Measurements from ENCODE around the gene CTNNA2.

CTNNA2 gene

DNA sequence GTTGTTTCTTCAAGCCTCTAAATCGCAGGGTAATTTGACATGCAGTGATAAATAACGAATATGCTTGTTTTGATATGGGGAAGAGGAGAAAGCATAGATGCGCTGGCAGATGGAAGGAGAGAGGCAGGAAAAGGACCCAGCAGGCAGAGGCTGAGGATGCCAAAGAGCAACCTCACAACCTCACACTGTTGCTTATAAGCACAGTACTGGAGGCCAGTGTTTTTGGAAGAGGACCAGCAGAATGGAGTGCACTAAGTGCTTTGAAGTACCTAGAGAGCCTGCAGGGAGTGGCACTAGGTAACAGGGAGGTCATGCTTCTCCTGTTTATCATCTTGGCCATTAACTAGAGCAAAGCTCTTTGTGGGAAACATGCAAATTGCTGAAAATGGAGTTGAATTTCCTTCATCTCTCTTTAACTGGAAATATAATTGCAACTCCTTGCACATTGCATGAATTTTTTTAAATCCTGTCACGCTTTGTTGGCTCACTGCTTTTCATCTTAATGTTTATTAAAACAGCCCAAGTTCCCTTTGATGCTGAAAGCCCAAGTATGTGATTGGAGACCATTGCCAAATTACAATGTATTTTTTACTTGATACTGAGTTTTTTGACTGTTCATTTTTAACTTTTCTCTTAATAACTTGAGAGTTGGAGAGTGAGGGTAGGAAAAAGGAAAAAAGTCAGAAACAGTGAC lies 555.3 kb downstream of the CTNNA2 start:
- H3K27ac ChIP-seq (ENCODE audit: low read depth, low read length) = no peak overlapping the region
- H3K27me3 ChIP-seq (ENCODE audit: insufficient read depth, low read length) = peaks cover 15% of the 10 kb centered on the region
- H3K36me3 ChIP-seq (ENCODE audit: insufficient read depth, low read length) = no peaks in the 10 kb centered on the region
- no peaks in the 10 kb centered on the region for H3K79me2 ChIP-seq (ENCODE audit: control insufficient read depth, insufficient read depth, low read length, unreplicated experiment)
- H2AFZ ChIP-seq (ENCODE audit: low read length, unreplicated experiment) = no peak overlapping the region
- H3K4me1 ChIP-seq (ENCODE audit: control insufficient read depth, insufficient read depth, low read length, unreplicated experiment) = no peaks in the 10 kb centered on the region
- no peak overlapping the region for H3K4me3 ChIP-seq (ENCODE audit: low read depth, low read length)

DNA sequence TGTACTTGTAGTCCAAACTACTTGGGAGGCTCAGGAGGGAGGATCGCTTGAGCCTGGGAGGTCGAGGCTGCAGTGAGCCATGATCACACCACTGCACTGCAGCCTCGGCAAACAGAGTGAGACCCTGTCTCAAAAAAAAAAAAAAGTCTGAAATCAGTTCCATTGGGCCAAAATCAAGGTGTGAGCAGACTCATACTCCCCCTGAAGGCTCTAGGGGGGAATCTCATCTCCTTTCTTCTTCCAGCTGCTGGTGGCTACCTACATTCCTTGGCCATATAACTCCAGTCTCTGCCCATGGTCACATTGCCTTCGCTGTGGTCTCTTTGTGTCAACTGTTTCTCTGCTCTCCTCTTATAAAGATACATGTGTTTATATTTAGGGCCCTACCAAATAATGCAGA lies 557.7 kb downstream of the CTNNA2 start:
- Histone ChIP-seq H3K27me3 (ENCODE audit: insufficient read depth, low read length) (peaks cover 15% of the 10 kb centered on the region), H3K4me3 (ENCODE audit: low read depth, low read length) (no peak overlapping the region), H3K79me2 (ENCODE audit: control insufficient read depth, insufficient read depth, low read length, unreplicated experiment) (no peaks in the 10 kb centered on the region), H2AFZ (ENCODE audit: low read length, unreplicated experiment) (no peak overlapping the region), H3K36me3 (ENCODE audit: insufficient read depth, low read length) (no peaks in the 10 kb centered on the region), H3K4me1 (ENCODE audit: control insufficient read depth, insufficient read depth, low read length, unreplicated experiment) (no peaks in the 10 kb centered on the region), H3K27ac (ENCODE audit: low read depth, low read length) (no peak overlapping the region)

DNA sequence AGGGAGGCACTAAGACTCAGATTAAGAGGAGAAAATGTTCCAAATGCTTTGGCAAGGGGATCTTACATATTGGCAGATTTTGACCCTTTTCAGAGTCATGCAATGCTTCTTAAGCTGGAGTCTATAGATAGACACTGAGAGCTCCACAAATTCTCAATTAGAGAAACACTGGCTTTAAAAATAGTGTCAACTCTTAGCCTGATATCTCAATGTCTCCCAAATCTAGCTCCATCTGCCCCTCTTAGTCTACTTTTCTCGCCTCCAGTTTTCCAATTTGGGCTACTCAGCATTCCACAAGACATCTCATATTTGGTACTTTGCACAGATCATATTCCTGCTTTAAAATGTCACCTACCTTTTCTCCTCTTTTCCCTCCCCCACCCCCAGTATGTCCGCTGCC lies 559.1 kb downstream of the CTNNA2 start:
- Histone ChIP-seq H3K27me3 (ENCODE audit: insufficient read depth, low read length) (peaks cover 5% of the 10 kb centered on the region; the same call in 1 of the 2 replicates), H3K79me2 (ENCODE audit: control insufficient read depth, insufficient read depth, low read length, unreplicated experiment) (no peaks in the 10 kb centered on the region), H3K4me1 (ENCODE audit: control insufficient read depth, insufficient read depth, low read length, unreplicated experiment) (no peaks in the 10 kb centered on the region), H3K36me3 (ENCODE audit: insufficient read depth, low read length) (no peaks in the 10 kb centered on the region), H3K4me3 (ENCODE audit: low read depth, low read length) (no peak overlapping the region), H3K27ac (ENCODE audit: low read depth, low read length) (no peak overlapping the region), H2AFZ (ENCODE audit: low read length, unreplicated experiment) (no peak overlapping the region)

DNA sequence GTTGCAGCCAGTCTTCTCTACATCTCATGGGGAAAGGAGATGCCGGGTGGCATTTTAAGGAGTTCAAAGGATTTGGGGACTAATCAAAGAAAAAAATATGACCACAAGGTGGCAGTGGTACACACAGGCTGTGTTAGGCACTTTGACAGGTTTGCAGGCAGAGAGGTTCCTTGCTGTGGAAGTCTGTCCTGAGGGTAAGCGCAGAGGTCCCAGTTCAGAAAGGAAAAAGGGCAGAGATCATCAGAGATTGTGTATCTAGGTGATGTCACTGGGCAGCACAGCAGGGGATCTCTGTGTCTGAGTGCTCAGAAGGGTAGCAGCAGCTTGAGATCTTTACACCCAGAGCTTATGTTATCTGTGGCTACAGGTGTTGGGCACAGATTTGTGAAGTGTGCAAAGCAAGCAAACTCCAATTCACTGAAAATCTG lies 560.3 kb downstream of the CTNNA2 start:
- Histone ChIP-seq H3K4me1 (ENCODE audit: control insufficient read depth, insufficient read depth, low read length, unreplicated experiment) (no peaks in the 10 kb centered on the region), H3K4me3 (ENCODE audit: low read depth, low read length) (no peak overlapping the region), H3K79me2 (ENCODE audit: control insufficient read depth, insufficient read depth, low read length, unreplicated experiment) (no peaks in the 10 kb centered on the region), H3K27me3 (ENCODE audit: insufficient read depth, low read length) (0 out of 2 replicates have a peak, but pooled peaks cover 5% of the 10 kb centered on the region), H3K27ac (ENCODE audit: low read depth, low read length) (no peak overlapping the region), H3K36me3 (ENCODE audit: insufficient read depth, low read length) (no peaks in the 10 kb centered on the region), H2AFZ (ENCODE audit: low read length, unreplicated experiment) (no peak overlapping the region)

DNA sequence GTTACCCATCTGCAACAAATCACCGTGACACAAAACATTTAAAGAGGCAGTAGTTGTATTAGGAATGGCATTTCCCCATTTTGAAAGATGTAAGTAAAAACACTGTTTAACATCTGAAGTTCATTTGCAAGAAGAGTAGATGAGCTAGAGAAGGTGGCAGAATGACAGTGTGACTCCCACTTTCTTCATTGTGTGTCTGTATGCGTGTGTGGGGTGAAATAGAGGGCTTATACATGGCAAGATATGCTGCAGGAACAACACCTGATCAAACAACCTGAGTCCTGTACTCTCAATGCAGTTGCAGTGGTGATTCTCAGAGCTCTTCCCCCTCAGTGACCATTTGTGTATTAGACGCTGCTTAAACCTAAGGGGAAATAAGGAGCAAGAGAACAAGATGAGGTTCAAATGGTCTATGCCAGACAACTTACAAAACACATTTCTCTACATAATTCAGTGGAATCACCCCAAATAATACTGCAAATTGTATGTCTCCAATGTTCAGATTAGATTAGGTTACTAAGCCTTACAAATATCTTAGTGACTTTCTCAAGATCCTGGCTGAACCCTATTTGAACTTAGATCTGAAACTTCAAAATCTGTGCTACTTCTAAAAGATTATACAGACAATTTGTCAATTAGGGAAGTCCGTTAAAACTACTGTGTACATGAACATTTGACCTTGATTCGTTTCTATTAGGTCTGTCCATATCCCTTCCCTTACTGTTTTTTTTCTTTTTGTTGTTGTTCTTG lies 561.6 kb downstream of the CTNNA2 start:
- Histone ChIP-seq H2AFZ (ENCODE audit: low read length, unreplicated experiment) (no peak overlapping the region), H3K79me2 (ENCODE audit: control insufficient read depth, insufficient read depth, low read length, unreplicated experiment) (no peaks in the 10 kb centered on the region), H3K27ac (ENCODE audit: low read depth, low read length) (no peak overlapping the region), H3K4me1 (ENCODE audit: control insufficient read depth, insufficient read depth, low read length, unreplicated experiment) (no peaks in the 10 kb centered on the region), H3K36me3 (ENCODE audit: insufficient read depth, low read length) (no peaks in the 10 kb centered on the region), H3K4me3 (ENCODE audit: low read depth, low read length) (no peak overlapping the region), H3K27me3 (ENCODE audit: insufficient read depth, low read length) (0 out of 2 replicates have a peak, but pooled peaks cover 5% of the 10 kb centered on the region)

DNA sequence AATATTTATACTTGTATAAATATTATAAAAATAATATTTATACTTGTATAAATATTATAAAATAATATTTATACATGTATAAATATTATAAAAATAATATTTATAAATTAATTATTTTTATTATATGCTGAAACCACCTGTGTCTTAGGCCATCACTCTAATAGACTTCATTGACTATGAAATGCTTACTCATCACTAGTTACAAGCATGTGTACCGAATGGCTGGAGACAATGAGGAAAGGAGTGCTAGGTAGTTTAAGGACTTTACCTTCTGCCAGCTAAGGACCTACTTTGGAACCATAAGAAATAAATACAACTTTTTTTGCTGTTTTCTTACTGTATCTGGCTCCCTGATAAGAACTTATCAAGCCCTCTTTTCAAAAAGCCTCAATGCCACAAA lies 562.9 kb downstream of the CTNNA2 start:
- Histone ChIP-seq H3K79me2 (ENCODE audit: control insufficient read depth, insufficient read depth, low read length, unreplicated experiment) (no peaks in the 10 kb centered on the region), H3K4me1 (ENCODE audit: control insufficient read depth, insufficient read depth, low read length, unreplicated experiment) (no peaks in the 10 kb centered on the region), H3K36me3 (ENCODE audit: insufficient read depth, low read length) (no peaks in the 10 kb centered on the region), H3K27ac (ENCODE audit: low read depth, low read length) (no peak overlapping the region), H3K4me3 (ENCODE audit: low read depth, low read length) (no peak overlapping the region), H2AFZ (ENCODE audit: low read length, unreplicated experiment) (no peak overlapping the region), H3K27me3 (ENCODE audit: insufficient read depth, low read length) (0 out of 2 replicates have a peak, but pooled peaks cover 5% of the 10 kb centered on the region)

DNA sequence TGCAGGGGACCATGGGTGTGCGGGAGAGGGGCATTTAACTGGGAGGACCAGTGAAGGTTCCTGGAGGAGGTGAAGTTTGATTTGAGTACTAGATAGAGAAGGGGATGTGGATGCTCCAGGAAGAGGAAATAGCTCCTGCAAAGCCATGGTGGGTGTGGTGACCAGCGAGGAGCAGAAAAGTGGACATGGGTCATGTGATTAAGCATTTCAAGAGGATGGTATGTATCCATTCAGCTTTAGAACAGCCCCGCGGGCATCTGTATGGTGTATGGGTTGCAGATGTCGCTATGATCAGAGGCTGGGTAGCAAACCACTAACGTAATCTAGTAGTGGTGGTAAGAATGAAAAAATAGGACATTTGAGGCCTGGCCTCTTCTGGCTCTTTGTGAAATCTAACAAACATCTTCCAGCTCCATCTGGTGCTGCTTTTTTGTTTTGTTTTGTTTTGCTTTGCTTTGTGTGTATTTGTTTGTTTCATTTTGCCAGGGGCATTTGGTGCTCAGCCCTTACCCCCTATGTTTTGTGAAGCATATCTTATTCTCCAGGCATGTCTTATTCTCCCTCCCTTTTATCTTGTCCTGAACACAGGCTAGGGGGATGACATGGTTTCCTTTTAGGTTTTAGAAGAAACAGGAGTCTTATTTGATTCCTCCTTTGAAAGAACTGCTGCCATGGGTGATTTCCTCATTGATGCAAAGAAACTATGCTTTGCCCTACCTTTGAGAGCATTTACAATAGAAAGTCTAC lies 565.6 kb downstream of the CTNNA2 start:
- Histone ChIP-seq H3K27me3 (ENCODE audit: insufficient read depth, low read length) (no peaks in the 10 kb centered on the region), H3K27ac (ENCODE audit: low read depth, low read length) (no peak overlapping the region)

DNA sequence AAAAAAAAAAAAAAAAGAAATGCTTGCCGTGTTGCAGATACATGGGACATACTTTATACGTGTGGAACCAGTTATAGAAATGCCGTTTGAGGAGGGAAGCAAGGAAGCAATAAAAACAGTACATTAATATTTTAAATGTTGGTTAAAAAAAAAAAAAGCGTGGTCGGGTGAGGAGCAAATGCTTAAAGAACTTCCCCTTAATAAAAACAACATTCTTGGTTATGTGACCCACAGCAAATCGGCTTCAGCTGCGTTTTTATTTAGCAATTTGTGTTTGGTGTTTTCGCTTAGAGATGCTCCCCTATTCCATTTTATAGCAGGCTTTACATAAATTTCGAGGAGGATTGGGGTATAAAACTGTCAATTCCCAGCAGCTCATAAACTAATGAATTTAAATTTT lies 568.1 kb downstream of the CTNNA2 start:
- H3K79me2 ChIP-seq (ENCODE audit: control insufficient read depth, insufficient read depth, low read length, unreplicated experiment) = no peaks in the 10 kb centered on the region
- no peak overlapping the region for H3K27ac ChIP-seq (ENCODE audit: low read depth, low read length)
- no peak overlapping the region for H2AFZ ChIP-seq (ENCODE audit: low read length, unreplicated experiment)
- H3K36me3 ChIP-seq (ENCODE audit: insufficient read depth, low read length) = no peaks in the 10 kb centered on the region
- H3K27me3 ChIP-seq (ENCODE audit: insufficient read depth, low read length) = no peaks in the 10 kb centered on the region
- no peak overlapping the region for H3K4me3 ChIP-seq (ENCODE audit: low read depth, low read length)
- H3K4me1 ChIP-seq (ENCODE audit: control insufficient read depth, insufficient read depth, low read length, unreplicated experiment) = no peaks in the 10 kb centered on the region

More for the DNA sequence above, 565.6 kb downstream of the CTNNA2 start:
- H3K4me1 ChIP-seq (ENCODE audit: control insufficient read depth, insufficient read depth, low read length, unreplicated experiment) = no peaks in the 10 kb centered on the region
- no peaks in the 10 kb centered on the region for H3K79me2 ChIP-seq (ENCODE audit: control insufficient read depth, insufficient read depth, low read length, unreplicated experiment)
- no peaks in the 10 kb centered on the region for H3K36me3 ChIP-seq (ENCODE audit: insufficient read depth, low read length)
- no peak overlapping the region for H3K4me3 ChIP-seq (ENCODE audit: low read depth, low read length)
- no peak overlapping the region for H2AFZ ChIP-seq (ENCODE audit: low read length, unreplicated experiment)

DNA sequence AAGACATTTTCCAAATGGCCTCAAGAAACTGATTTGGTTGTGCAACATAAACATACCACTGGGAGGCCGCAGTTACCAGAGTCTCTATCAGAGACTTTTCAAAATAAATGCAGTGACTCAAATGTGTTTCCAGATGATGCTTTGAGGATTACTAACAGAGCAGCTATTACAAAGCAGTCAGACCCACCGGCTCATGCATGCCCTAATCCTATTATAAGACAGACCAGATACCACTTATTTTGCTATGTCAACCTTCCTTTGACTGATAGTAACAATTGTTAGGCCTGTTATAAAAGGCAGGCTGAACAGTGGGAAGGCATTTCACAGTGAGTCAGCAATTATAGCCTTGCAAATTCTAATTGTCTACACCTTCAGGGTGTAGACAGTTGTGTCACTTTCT lies 574.0 kb downstream of the CTNNA2 start:
- Histone ChIP-seq H3K79me2 (ENCODE audit: control insufficient read depth, insufficient read depth, low read length, unreplicated experiment) (no peaks in the 10 kb centered on the region), H3K27me3 (ENCODE audit: insufficient read depth, low read length) (no peaks in the 10 kb centered on the region), H3K27ac (ENCODE audit: low read depth, low read length) (no peak overlapping the region), H3K4me1 (ENCODE audit: control insufficient read depth, insufficient read depth, low read length, unreplicated experiment) (peaks cover 10% of the 10 kb centered on the region), H3K36me3 (ENCODE audit: insufficient read depth, low read length) (no peaks in the 10 kb centered on the region), H2AFZ (ENCODE audit: low read length, unreplicated experiment) (no peak overlapping the region), H3K4me3 (ENCODE audit: low read depth, low read length) (no peak overlapping the region)

DNA sequence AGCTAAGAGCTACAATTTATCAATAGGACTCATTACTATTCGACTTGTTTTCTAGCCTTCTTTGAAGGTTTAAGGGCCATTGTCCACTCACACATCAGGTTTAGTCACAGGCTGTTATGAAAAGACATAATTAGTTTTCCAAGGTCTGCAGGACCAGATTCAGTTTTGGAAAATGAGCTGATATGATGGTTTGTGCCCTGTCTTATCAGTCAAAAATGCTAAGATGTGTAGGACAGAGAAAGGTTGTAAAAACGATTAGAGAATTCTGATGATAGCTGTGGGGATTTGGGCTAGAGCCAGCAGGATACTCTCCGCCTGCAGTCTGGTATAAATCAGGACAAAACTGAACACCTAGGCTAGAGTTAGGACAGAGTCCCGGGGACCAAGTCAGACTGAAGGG lies 578.4 kb downstream of the CTNNA2 start:
- Histone ChIP-seq H3K36me3 (ENCODE audit: insufficient read depth, low read length) (no peaks in the 10 kb centered on the region), H3K27ac (ENCODE audit: low read depth, low read length) (no peak overlapping the region), H3K27me3 (ENCODE audit: insufficient read depth, low read length) (no peaks in the 10 kb centered on the region), H3K4me1 (ENCODE audit: control insufficient read depth, insufficient read depth, low read length, unreplicated experiment) (peaks cover 9% of the 10 kb centered on the region), H3K4me3 (ENCODE audit: low read depth, low read length) (no peak overlapping the region), H2AFZ (ENCODE audit: low read length, unreplicated experiment) (no peak overlapping the region), H3K79me2 (ENCODE audit: control insufficient read depth, insufficient read depth, low read length, unreplicated experiment) (no peaks in the 10 kb centered on the region)

All from ACC112 (cell line).